NCI-H82 treated with DMSO at 0.1 percent for 48 hours (cell line): ENCODE results near the gene EPHB2.
"Not testable (repeated sequence)": the region's sequence is repeated elsewhere in the genome, so short reads cannot be mapped to it uniquely, and the experiment has no call there.

Experiments used
- DNase-seq: peaks from one replicate; lab custom pipeline; 2025; ENCODE audit not compliant: unreplicated experiment; lab: John Stamatoyannopoulos, UW

The EPHB2 gene

GRCh38 chr1:22689505-22689904 lies 21.1 kb upstream of the EPHB2 start:
- no peak for DNase-seq

- DNase-seq, result no peak
These were observed 19.4 kb upstream of the EPHB2 start for GRCh38 chr1:22691031-22691753.

GRCh38 chr1:22694172-22694571 lies 16.5 kb upstream of the EPHB2 start:
- DNase-seq, result no peak

GRCh38 chr1:22696610-22697009 lies 14.0 kb upstream of the EPHB2 start:
- DNase-seq, result no peak

- DNase-seq, result no peak
These were observed 12.7 kb upstream of the EPHB2 start for GRCh38 chr1:22697980-22698379.

- DNase-seq, result no peak
These were observed 10.7 kb upstream of the EPHB2 start for GRCh38 chr1:22699681-22700520.

GRCh38 chr1:22702296-22703085 lies 8.1 kb upstream of the EPHB2 start:
- DNase-seq, result no peak

GRCh38 chr1:22704440-22705067 lies 6.1 kb upstream of the EPHB2 start:
- DNase-seq, result peak; percentile 35

- DNase-seq, result no peak
These were observed 5.1 kb upstream of the EPHB2 start for GRCh38 chr1:22705586-22705985.

- DNase-seq, result not testable (repeated sequence)
These were observed 4.5 kb upstream of the EPHB2 start for GRCh38 chr1:22706100-22706499.

- no peak for DNase-seq
These were observed 1.9 kb upstream of the EPHB2 start for GRCh38 chr1:22708777-22709176.

- no peak for DNase-seq
These were observed 1.4 kb upstream of the EPHB2 start for GRCh38 chr1:22709227-22709626.

GRCh38 chr1:22709891-22710700 lies 543 bp upstream of the EPHB2 start:
- no peak for DNase-seq

GRCh38 chr1:22711071-22711470 lies 432 bp downstream of the EPHB2 start:
- no peak for DNase-seq

- no peak for DNase-seq
These were observed 1.2 kb downstream of the EPHB2 start for GRCh38 chr1:22711591-22712501.

GRCh38 chr1:22712502-22713271 lies 2.0 kb downstream of the EPHB2 start:
- DNase-seq, result no peak

- DNase-seq, result no peak
These were observed 3.8 kb downstream of the EPHB2 start for GRCh38 chr1:22714455-22714854.

GRCh38 chr1:22717037-22717760 lies 6.6 kb downstream of the EPHB2 start:
- no peak for DNase-seq
